OCI-LY7 (cell line): ENCODE data around the gene SACM1L. TPM values are rescaled to one million over a fixed set of nuclear protein-coding genes. Genes with fewer than 3 reads are reported as not detected.

Experiments used
- BruUV-seq: library from RNA; stranded (reverse); fragments of 400-500 nt; replicated peaks from 2 replicates; lab custom pipeline; 2021; lab: Mats Ljungman, UMichigan
- CTCF ChIA-PET: fragments of 300-600 bp; sonication (Branson Sonifier 250); formaldehyde crosslinking; loops from one replicate; lab custom pipeline; 2022; ENCODE audit warnings: antibody characterized with exemption; ENCODE audit not compliant: unreplicated experiment; lab: Charles Lee
- POLR2A ChIA-PET: fragments of 300-600 bp; sonication (Branson Sonifier 250); formaldehyde crosslinking; loops from one replicate; lab custom pipeline; 2022; ENCODE audit warnings: antibody characterized with exemption; lab: Charles Lee
- DNase-seq: peaks from one replicate; pipeline ENCODE4 v3.0.0-alpha.2; 2015; ENCODE audit warnings: low spot score
- H2AFZ ChIP-seq: fragments of 200-600 bp; sonication (generic), shearing (Covaris generic); 2 replicates; pipeline ENCODE4 v1.6.1; 2014; ENCODE audit warnings: mild to moderate bottlenecking, antibody characterized with exemption, low read length, moderate library complexity
- H3K27ac ChIP-seq: fragments of 200-600 bp; sonication (generic); 2 replicates; pipeline ENCODE4 v1.5.1; 2014; ENCODE audit warnings: mixed run types, low read depth, mild to moderate bottlenecking, moderate library complexity, low read length, inconsistent platforms; ENCODE audit not compliant: poor library complexity, severe bottlenecking
- H3K36me3 ChIP-seq: fragments of 200-600 bp; sonication (generic); 2 replicates; pipeline ENCODE4 v1.6.1; 2014; ENCODE audit warnings: mild to moderate bottlenecking, antibody characterized with exemption, low read length, moderate library complexity, mixed read lengths; ENCODE audit not compliant: insufficient read depth
- H3K4me1 ChIP-seq: fragments of 200-600 bp; sonication (generic); 2 replicates; pipeline ENCODE4 v1.5.1; 2014; ENCODE audit warnings: mild to moderate bottlenecking, low read length; ENCODE audit not compliant: insufficient read depth, poor library complexity, severe bottlenecking
- H3K4me2 ChIP-seq: fragments of 200-600 bp; sonication (generic); 2 replicates; pipeline ENCODE4 v1.6.1; 2014; ENCODE audit warnings: mild to moderate bottlenecking, low read length
- H3K4me3 ChIP-seq: fragments of 200-600 bp; sonication (generic); 2 replicates; pipeline ENCODE4 v1.5.1; 2014; ENCODE audit warnings: mild to moderate bottlenecking, low read depth, low read length; ENCODE audit not compliant: poor library complexity, severe bottlenecking
- H3K79me2 ChIP-seq: fragments of 200-600 bp; sonication (generic); 2 replicates; pipeline ENCODE4 v1.6.1; 2016; ENCODE audit warnings: low read depth, mild to moderate bottlenecking, low read length, moderate library complexity, mixed read lengths; ENCODE audit not compliant: insufficient read depth
- H3K9me2 ChIP-seq: fragments of 200-600 bp; sonication (generic); 2 replicates; pipeline ENCODE4 v1.6.1; 2016; ENCODE audit warnings: mild to moderate bottlenecking, low read length, mixed read lengths; ENCODE audit not compliant: insufficient read depth
- H3K9me3 ChIP-seq: fragments of 200-600 bp; sonication (generic); 2 replicates; pipeline ENCODE4 v1.6.1; 2014; ENCODE audit warnings: mild to moderate bottlenecking, mixed run types, low read length, mixed read lengths
- H4K20me1 ChIP-seq: fragments of 200-600 bp; sonication (generic); 2 replicates; pipeline ENCODE4 v1.6.1; 2014; ENCODE audit warnings: mild to moderate bottlenecking, antibody characterized with exemption, low read length, moderate library complexity, mixed read lengths; ENCODE audit not compliant: insufficient read depth
- EZH2phosphoT487 ChIP-seq: fragments of 200-600 bp; sonication (generic); IDR thresholded peaks from 2 replicates; pipeline ENCODE4 v1.6.1; 2018; ENCODE audit warnings: low read depth, borderline replicate concordance, mild to moderate bottlenecking, mixed run types, antibody characterized with exemption, low read length, moderate library complexity, mixed read lengths
- intact Hi-C: fragments of 100-400 bp; cut with micrococcal nuclease; formaldehyde crosslinking; loops from one replicate; pipeline ENCODE4 v1.10.0; 2022; ENCODE audit not compliant: unreplicated experiment
- total RNA-seq, 2 experiments: library from RNA; depleted of rRNA in 1 of 2; stranded (reverse); fragments of >200 nt in 1 of 2; shearing (Covaris generic) in 1 of 2; gene quantifications; 2 replicates each; pipeline ENCODE4 v1.2.3, GENCODE V29; 2014 to 2022
- TF ChIP-seq, protein P1 (sequence below): fragments of 200-600 bp; sonication (generic); conservative IDR thresholded peaks from 2 replicates; pipeline ENCODE4 v1.5.1; 2014; ENCODE audit warnings: mild to moderate bottlenecking, antibody characterized with exemption, low read length, moderate library complexity, mixed read lengths

The SACM1L gene
- total RNA-seq, 2 experiments from 2014 or later = 35.5 to 54.9 TPM

DNA sequence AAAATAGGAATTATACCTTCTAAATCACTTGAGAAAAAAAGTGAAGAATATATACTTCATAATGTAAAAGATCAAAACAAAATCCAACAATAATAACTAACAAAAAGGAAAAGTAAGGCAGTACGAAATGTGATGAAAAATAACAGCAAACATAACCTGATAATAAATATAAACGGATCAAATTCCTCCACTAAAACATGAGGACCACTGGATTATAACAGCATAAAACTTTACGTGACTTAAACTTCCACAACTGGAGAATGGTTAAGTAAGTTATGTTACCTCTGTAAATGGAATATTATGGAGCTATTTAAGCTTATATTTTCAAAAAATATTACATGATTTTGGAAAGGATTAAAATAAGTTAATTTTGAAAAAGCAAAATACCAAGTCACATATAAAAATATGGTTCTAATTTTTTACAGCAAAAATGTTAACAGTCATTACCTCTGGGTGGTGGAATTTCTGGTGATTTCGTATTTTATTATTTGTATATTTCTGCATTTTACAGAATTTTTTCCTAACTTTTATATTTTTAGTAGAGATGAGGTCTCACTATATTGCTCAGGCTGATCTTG lies 100.1 kb downstream of the SACM1L start:
- no peaks in the 10 kb centered on the region for H4K20me1 ChIP-seq
- POLR2A ChIA-PET = no interaction called here
- peaks cover 8% of the 10 kb centered on the region; the same call in 1 of the 2 replicates for H3K9me3 ChIP-seq
- no TSS peak for BruUV-seq
- H3K27ac ChIP-seq = no peak overlapping the region
- no peaks in the 10 kb centered on the region for H3K9me2 ChIP-seq
- no peaks in the 10 kb centered on the region for H3K36me3 ChIP-seq
- H3K4me2 ChIP-seq = no peak overlapping the region
- no peak for DNase-seq
- H3K79me2 ChIP-seq = no peaks in the 10 kb centered on the region
- H3K4me3 ChIP-seq = no peak overlapping the region
- H2AFZ ChIP-seq = no peak overlapping the region
- TF ChIP-seq, protein P1, sequence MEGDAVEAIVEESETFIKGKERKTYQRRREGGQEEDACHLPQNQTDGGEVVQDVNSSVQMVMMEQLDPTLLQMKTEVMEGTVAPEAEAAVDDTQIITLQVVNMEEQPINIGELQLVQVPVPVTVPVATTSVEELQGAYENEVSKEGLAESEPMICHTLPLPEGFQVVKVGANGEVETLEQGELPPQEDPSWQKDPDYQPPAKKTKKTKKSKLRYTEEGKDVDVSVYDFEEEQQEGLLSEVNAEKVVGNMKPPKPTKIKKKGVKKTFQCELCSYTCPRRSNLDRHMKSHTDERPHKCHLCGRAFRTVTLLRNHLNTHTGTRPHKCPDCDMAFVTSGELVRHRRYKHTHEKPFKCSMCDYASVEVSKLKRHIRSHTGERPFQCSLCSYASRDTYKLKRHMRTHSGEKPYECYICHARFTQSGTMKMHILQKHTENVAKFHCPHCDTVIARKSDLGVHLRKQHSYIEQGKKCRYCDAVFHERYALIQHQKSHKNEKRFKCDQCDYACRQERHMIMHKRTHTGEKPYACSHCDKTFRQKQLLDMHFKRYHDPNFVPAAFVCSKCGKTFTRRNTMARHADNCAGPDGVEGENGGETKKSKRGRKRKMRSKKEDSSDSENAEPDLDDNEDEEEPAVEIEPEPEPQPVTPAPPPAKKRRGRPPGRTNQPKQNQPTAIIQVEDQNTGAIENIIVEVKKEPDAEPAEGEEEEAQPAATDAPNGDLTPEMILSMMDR = no peak
- no peak for TF ChIP-seq EZH2phosphoT487
- intact Hi-C loops = no loop called here
- CTCF ChIA-PET = no interaction called here
- H3K4me1 ChIP-seq = no peaks in the 10 kb centered on the region

- H2AFZ ChIP-seq = no peak overlapping the region
- intact Hi-C loops = no loop called here
- H3K4me1 ChIP-seq = no peaks in the 10 kb centered on the region
- CTCF ChIA-PET = no interaction called here
- DNase-seq = no peak
- H4K20me1 ChIP-seq = no peaks in the 10 kb centered on the region
- no peaks in the 10 kb centered on the region for H3K79me2 ChIP-seq
- H3K9me2 ChIP-seq = no peaks in the 10 kb centered on the region
- BruUV-seq = no TSS peak
- peaks cover 8% of the 10 kb centered on the region; the same call in 1 of the 2 replicates for H3K9me3 ChIP-seq
- H3K4me3 ChIP-seq = no peak overlapping the region
- POLR2A ChIA-PET = no interaction called here
- no peaks in the 10 kb centered on the region for H3K36me3 ChIP-seq
- no peak overlapping the region for H3K27ac ChIP-seq
- no peak overlapping the region for H3K4me2 ChIP-seq
- TF ChIP-seq, protein P1 = no peak
- TF ChIP-seq EZH2phosphoT487 = no peak
These were observed 101.4 kb downstream of the SACM1L start for GRCh38 chr3:45790596-45790995.

DNA sequence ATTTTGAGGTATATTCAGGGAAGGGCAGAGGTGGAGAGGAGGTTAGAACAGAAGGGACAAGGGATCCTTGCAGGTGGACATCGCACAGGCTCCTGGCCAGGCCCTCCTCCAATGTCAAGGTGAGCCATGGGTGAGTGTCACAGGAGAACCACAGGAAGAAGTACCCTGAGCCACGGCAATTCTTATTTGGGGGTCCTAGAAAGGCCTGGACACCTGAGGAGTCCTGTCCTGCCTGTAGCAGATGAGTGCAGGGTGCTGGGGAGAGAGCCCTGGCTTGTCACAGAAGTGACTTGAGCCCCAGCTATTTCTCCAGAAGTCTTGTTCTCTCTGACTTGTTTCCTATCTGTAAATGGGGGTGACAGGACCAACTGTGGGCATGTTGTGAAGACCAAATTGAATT lies 102.8 kb downstream of the SACM1L start:
- H3K27ac ChIP-seq = no peak overlapping the region
- no peak for TF ChIP-seq EZH2phosphoT487
- TF ChIP-seq, protein P1 = no peak
- CTCF ChIA-PET = no interaction called here
- H4K20me1 ChIP-seq = no peaks in the 10 kb centered on the region
- no peaks in the 10 kb centered on the region for H3K36me3 ChIP-seq
- POLR2A ChIA-PET = no interaction called here
- no peaks in the 10 kb centered on the region for H3K9me2 ChIP-seq
- H3K4me3 ChIP-seq = no peak overlapping the region
- no peaks in the 10 kb centered on the region for H3K79me2 ChIP-seq
- H3K4me2 ChIP-seq = no peak overlapping the region
- no peak for DNase-seq
- no peak overlapping the region for H2AFZ ChIP-seq
- intact Hi-C loops = no loop called here
- H3K9me3 ChIP-seq = peaks cover 8% of the 10 kb centered on the region; the same call in 1 of the 2 replicates
- BruUV-seq = no TSS peak
- H3K4me1 ChIP-seq = no peaks in the 10 kb centered on the region
